Transverse colon (tissue), 4 donors: Measurements from ENCODE around the gene DOCK2. TPM values are rescaled to one million over a fixed set of nuclear protein-coding genes. Genes with fewer than 3 reads are reported as not detected.

ENCODE experiments used
- DNase-seq: peaks from one replicate; pipeline ENCODE4 v3.0.0-alpha.2; 2019
- H3K27ac ChIP-seq, 4 donors: fragments of 200-600 bp; sonication (generic); 2 replicates each; pipeline ENCODE4 v1.5.1; 2016 to 2018; ENCODE audit warnings: inconsistent platforms in 4 of 4
- H3K27me3 ChIP-seq: fragments of 200-600 bp; sonication (generic); 2 replicates; pipeline ENCODE4 v1.5.1; 2017; ENCODE audit warnings: inconsistent platforms
- H3K36me3 ChIP-seq, 4 donors: fragments of 200-600 bp; sonication (generic); 2 replicates each; pipeline ENCODE4 v1.5.1; 2017 to 2019; ENCODE audit warnings: inconsistent platforms in 4 of 4
- H3K4me1 ChIP-seq, 4 donors: fragments of 200-600 bp; sonication (generic); 2 replicates each; pipeline ENCODE4 v1.5.1; 2017 to 2020; ENCODE audit warnings: inconsistent platforms in 4 of 4
- H3K4me3 ChIP-seq, 4 donors: fragments of 200-600 bp; sonication (generic); 1 replicate in 1 of 4; 2 replicates in 3 of 4; pipeline versions ENCODE4 v1.5.1 to v1.6.1; 2017 to 2019; ENCODE audit warnings: inconsistent platforms in 4 of 4
- H3K9me3 ChIP-seq, 2 donors: fragments of 200-600 bp; sonication (generic); 2 replicates each; pipeline ENCODE4 v1.5.1; 2017 to 2019; ENCODE audit warnings: inconsistent platforms in 2 of 2
- EP300 ChIP-seq: sonication (generic); formaldehyde crosslinking; IDR thresholded peaks from one replicate; pipeline ENCODE4 v1.6.1; 2017; ENCODE audit warnings: antibody characterized with exemption, low read depth
- POLR2A ChIP-seq: fragments of 450-650 bp; IDR thresholded peaks from one replicate; pipeline ENCODE4 v1.6.1; 2016; ENCODE audit warnings: antibody characterized with exemption, mild to moderate bottlenecking, moderate library complexity
- POLR2AphosphoS5 ChIP-seq, 3 donors: sonication (generic); formaldehyde crosslinking; IDR thresholded peaks; one replicate each; pipeline ENCODE4 v1.6.1; 2016; ENCODE audit warnings: antibody characterized with exemption in 3 of 3
- WGBS, 2 donors: methylation state at CpG; one replicate each; pipeline ENCODE4 v1.1.5; 2018; ENCODE audit warnings: low coverage in 1 of 2; 5-methylcytosine and 5-hydroxymethylcytosine counted together
- in situ Hi-C, 4 donors: fragments of 200-750 bp; cut with MboI; loops; one replicate each; pipeline versions ENCODE4 v1.15.0 to v1.15.1; 2017; ENCODE audit warnings: low sequenced_read_pairs in 3 of 4, low pct_ligation_motif_present in 1 of 4, low pct_unique_long_range_greater_than_20kb in 1 of 4
- intact Hi-C: fragments of 100-400 bp; cut with DNase I; formaldehyde crosslinking; loops from one replicate; pipeline ENCODE4 v1.15.1; 2023; ENCODE audit warnings: low total_unique reads
- total RNA-seq, 4 donors: library from RNA; depleted of rRNA; stranded (reverse); fragments of >200 nt; gene quantifications; one replicate each; pipeline ENCODE4 v1.1.0, GENCODE V29; 2016
- TF ChIP-seq, protein P1 (sequence below), 5 experiments: fragments of 200-600 bp in 3 of 5; fragments of 450-650 bp in 2 of 5; sonication (generic) in 3 of 5; IDR thresholded peaks; 1 replicate in 2 of 5; 2 replicates in 3 of 5; pipeline ENCODE4 v1.5.1; 2016 to 2017; ENCODE audit warnings: antibody characterized with exemption in 5 of 5, inconsistent platforms in 3 of 5, mild to moderate bottlenecking in 2 of 5, moderate library complexity in 1 of 5

The DOCK2 gene
- total RNA-seq, 4 donors from 2014 or later, result 8.3 to 24.0 (median 14.3) TPM

DNA sequence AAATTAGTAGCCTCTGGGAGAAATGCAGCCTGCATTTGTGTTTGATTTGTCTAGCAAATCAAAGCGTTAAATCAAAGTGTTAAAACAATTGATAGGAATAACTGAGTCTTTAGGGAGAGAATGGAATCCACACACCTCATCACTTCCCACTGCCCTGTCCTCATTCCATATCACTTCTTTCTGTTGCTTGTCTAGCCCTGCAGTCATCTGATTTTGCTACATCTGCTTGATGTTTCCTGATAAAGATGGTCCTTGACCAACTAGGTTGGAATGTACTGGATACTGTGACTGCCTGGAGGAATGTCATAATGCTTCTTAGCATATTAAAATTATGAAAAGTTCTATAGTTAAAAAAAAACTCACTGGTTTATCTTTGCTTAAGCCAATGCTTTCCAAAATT, 119.9 kb downstream of the DOCK2 start:
- 96% methylated on average over 1 of the region's 1 CpG; no CpG with 5 or more reads in 1 of the 2 donors for WGBS, 2 donors
- no peak overlapping the region for H3K4me3 ChIP-seq
- in situ Hi-C loops, result no loop called here

DNA sequence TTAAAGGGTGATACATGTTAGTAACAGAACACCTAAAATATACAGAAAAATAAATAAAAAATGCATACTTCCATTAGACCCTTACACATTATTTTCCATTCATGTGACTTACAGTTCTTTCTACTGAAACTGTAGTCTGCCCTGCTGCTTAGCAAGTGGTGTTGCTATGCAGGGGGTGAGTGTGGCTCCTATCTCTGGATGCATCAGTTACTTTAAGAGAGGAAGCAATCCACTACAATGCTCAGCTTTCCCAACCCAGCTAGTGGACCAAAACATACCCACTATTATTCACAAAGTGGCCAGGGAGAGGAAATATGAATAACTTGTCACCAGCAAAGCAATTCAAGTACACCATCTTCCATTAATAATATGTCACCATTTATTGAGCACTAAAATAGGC, 121.8 kb downstream of the DOCK2 start:
- in situ Hi-C loops, result no loop called here
- Histone ChIP-seq H3K4me1 (no peaks in the 10 kb centered on the region), H3K4me3 (no peak overlapping the region), H3K36me3 (no peaks in the 10 kb centered on the region), H3K27ac (no peak overlapping the region), H3K27me3 (no peaks in the 10 kb centered on the region), H3K9me3 (no peaks in the 10 kb centered on the region)
- no peak for TF ChIP-seq EP300
- no peak for TF ChIP-seq POLR2AphosphoS5 (IDR thresholded peaks at IDR 0.05)
- TF ChIP-seq, protein P1, sequence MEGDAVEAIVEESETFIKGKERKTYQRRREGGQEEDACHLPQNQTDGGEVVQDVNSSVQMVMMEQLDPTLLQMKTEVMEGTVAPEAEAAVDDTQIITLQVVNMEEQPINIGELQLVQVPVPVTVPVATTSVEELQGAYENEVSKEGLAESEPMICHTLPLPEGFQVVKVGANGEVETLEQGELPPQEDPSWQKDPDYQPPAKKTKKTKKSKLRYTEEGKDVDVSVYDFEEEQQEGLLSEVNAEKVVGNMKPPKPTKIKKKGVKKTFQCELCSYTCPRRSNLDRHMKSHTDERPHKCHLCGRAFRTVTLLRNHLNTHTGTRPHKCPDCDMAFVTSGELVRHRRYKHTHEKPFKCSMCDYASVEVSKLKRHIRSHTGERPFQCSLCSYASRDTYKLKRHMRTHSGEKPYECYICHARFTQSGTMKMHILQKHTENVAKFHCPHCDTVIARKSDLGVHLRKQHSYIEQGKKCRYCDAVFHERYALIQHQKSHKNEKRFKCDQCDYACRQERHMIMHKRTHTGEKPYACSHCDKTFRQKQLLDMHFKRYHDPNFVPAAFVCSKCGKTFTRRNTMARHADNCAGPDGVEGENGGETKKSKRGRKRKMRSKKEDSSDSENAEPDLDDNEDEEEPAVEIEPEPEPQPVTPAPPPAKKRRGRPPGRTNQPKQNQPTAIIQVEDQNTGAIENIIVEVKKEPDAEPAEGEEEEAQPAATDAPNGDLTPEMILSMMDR (IDR thresholded peaks at IDR 0.05), result no peak
- no peak for TF ChIP-seq POLR2A
- intact Hi-C loops, result no loop called here
- DNase-seq, result no peak

More for the DNA sequence above, 119.9 kb downstream of the DOCK2 start:
- Histone ChIP-seq H3K27ac (no peak overlapping the region), H3K4me1 (no peaks in the 10 kb centered on the region), H3K9me3 (no peaks in the 10 kb centered on the region), H3K27me3 (no peaks in the 10 kb centered on the region), H3K36me3 (no peaks in the 10 kb centered on the region)
- DNase-seq, result no peak
- intact Hi-C loops, result no loop called here
- no peak for TF ChIP-seq POLR2AphosphoS5 (IDR thresholded peaks at IDR 0.05)
- TF ChIP-seq, protein P1 (IDR thresholded peaks at IDR 0.05), result no peak
- no peak for TF ChIP-seq POLR2A
- no peak for TF ChIP-seq EP300

DNA sequence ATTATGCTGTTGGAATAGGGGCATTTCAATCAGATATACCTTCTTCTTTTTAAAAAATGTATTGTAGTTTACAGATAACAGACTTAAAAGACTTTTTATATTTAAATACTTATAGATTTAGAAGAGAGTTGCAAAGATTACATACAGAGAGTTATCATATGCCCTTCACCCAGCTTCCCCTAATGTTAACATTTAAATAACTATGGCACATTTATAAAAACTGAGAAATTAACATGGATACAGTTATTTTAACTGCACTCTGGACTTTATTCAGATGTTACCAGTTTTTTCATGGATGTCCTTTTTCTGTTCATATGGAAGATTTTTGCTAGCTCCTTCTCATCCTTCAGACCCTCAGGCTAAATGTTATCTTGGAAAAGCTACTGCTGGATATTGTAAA, 123.2 kb downstream of the DOCK2 start:
- Histone ChIP-seq H3K27me3 (no peaks in the 10 kb centered on the region), H3K9me3 (no peaks in the 10 kb centered on the region), H3K4me1 (no peaks in the 10 kb centered on the region), H3K4me3 (no peak overlapping the region), H3K27ac (no peak overlapping the region), H3K36me3 (no peaks in the 10 kb centered on the region)
- DNase-seq, result no peak
- in situ Hi-C loops, result no loop called here
- intact Hi-C loops, result no loop called here
- TF ChIP-seq, protein P1 (IDR thresholded peaks at IDR 0.05), result no peak

DNA sequence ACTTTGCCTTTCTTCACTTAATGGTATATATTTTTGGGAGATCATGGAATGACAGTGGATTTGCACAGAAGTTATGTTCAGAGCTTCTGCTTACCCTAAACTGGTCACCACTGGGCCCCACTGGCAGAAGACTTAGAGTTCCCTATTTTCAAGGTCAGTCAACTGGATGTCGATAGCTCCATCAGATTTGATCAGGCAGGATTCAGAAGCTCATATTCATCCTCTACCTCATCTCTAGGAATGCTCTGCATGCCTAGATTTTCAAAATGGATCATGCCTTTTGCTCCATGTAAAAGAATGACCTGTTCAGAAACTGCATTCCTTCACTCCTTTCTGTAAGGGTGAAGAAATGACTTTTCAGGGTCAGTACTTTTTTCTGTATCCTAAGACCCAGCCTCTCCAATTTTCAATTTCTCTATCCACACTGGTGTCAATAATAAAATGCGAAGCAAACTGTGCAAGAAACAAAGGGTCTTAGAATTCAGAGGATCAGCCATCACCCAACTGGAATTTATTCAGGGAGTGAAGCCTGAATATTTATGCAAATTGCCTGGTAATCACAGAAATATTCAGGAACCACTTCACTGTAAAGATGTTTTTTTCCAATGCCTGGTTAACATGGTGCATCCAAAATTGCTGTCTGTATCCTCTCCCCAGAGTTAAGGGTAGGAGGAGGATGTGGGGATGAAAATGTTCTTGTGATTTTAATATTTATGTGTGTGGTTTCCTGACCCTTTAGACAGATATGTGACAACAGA, 125.4 kb downstream of the DOCK2 start:
- WGBS, 2 donors, result 92 to 100% methylated on average over 1 to 2 of the region's 2 CpGs
- intact Hi-C loops (no loop called here), in situ Hi-C loops (no loop called here)
- DNase-seq, result no peak
- H3K4me3 ChIP-seq, result no peak overlapping the region
- no peaks in the 10 kb centered on the region for H3K9me3 ChIP-seq
- no peaks in the 10 kb centered on the region for H3K4me1 ChIP-seq
- H3K27ac ChIP-seq, result no peak overlapping the region
- no peak for TF ChIP-seq POLR2AphosphoS5 (IDR thresholded peaks at IDR 0.05)
- TF ChIP-seq EP300, result no peak
- no peak for TF ChIP-seq POLR2A
- TF ChIP-seq, protein P1 (IDR thresholded peaks at IDR 0.05), result no peak
- H3K36me3 ChIP-seq, result no peaks in the 10 kb centered on the region
- H3K27me3 ChIP-seq, result no peaks in the 10 kb centered on the region
